Stimulated activated CD8-positive, alpha-beta memory T cell treated with anti-CD3 and anti-CD28 coated beads, Interleukin-4, amount 100 ng/mL, for 4 hours (primary cell): ENCODE data around the gene VAMP1.
"Not testable (repeated sequence)": the region's sequence is repeated elsewhere in the genome, so short reads cannot be mapped to it uniquely, and the experiment has no call there.

Experiments
- DNase-seq, 2 donors: peaks; one replicate each; pipeline ENCODE4 v3.0.0-alpha.2; 2020; ENCODE audit warnings: low read depth in 2 of 2, low spot score in 1 of 2

The VAMP1 gene

GRCh38 chr12:6470375-6471163 is at the start of gene VAMP1:
Gene VAMP1, minus strand, starts transcription at chr12:6470677. Its CDS starts 146 bp downstream, at chr12:6470531.
- DNase-seq: peak; percentile 91 to 94

- no peak for DNase-seq
These were observed 49.7 kb upstream of the VAMP1 start for GRCh38 chr12:6520186-6520585.

GRCh38 chr12:6508087-6508486 is 37.6 kb upstream of the VAMP1 start:
- DNase-seq: no peak

GRCh38 chr12:6507102-6507998 is 36.9 kb upstream of the VAMP1 start:
- no peak for DNase-seq

GRCh38 chr12:6500466-6500865 is 30.0 kb upstream of the VAMP1 start:
- DNase-seq: no peak

GRCh38 chr12:6497291-6497690 is 26.8 kb upstream of the VAMP1 start:
- DNase-seq: not testable (repeated sequence)

GRCh38 chr12:6494968-6495367 is 24.5 kb upstream of the VAMP1 start:
- DNase-seq: no peak

GRCh38 chr12:6494258-6494743 is 23.8 kb upstream of the VAMP1 start:
- DNase-seq: no peak

GRCh38 chr12:6493497-6494257 is 23.2 kb upstream of the VAMP1 start, which contains the start of gene NCAPD2:
Gene NCAPD2, plus strand, starts transcription at chr12:6494102. Its CDS starts 997 bp downstream, at chr12:6495099.
- peak; percentile 82 to 86 for DNase-seq

- DNase-seq: peak; percentile 91 to 95
These were observed 22.5 kb upstream of the VAMP1 start, which contains the start of gene MRPL51 for GRCh38 chr12:6492838-6493496. Gene MRPL51, minus strand, starts transcription at chr12:6493262. Its CDS starts 126 bp downstream, at chr12:6493136.

- DNase-seq: not testable (repeated sequence)
These were observed 20.2 kb upstream of the VAMP1 start for GRCh38 chr12:6490673-6491072.

GRCh38 chr12:6489449-6489848 is 19.0 kb upstream of the VAMP1 start:
- no peak for DNase-seq

- DNase-seq: no peak
These were observed 17.8 kb upstream of the VAMP1 start for GRCh38 chr12:6488240-6488639.

GRCh38 chr12:6478416-6478815 is 7.9 kb upstream of the VAMP1 start:
- no peak for DNase-seq

GRCh38 chr12:6477601-6478377 is 7.3 kb upstream of the VAMP1 start:
- not testable (repeated sequence) for DNase-seq

GRCh38 chr12:6476489-6476888 is 6.0 kb upstream of the VAMP1 start:
- no peak for DNase-seq

GRCh38 chr12:6475233-6475975 is 4.9 kb upstream of the VAMP1 start:
- DNase-seq: not testable (repeated sequence)

GRCh38 chr12:6472491-6472890 is 2.0 kb upstream of the VAMP1 start:
- no peak for DNase-seq

GRCh38 chr12:6471989-6472360 is 1.5 kb upstream of the VAMP1 start:
- no peak for DNase-seq
